ENCODE measurements around the gene TPI1. TPM values are rescaled to one million over a fixed set of nuclear protein-coding genes. Genes with fewer than 3 reads are reported as not detected.

TPI1 gene
- 589 TPM for polyA plus RNA-seq (2013, experiment 1 of 2)
- polyA plus RNA-seq (2013, experiment 2 of 2), result 572 TPM

- Histone ChIP-seq H3K79me1 (replicated peaks; ENCODE audit: low read length, poor library complexity, severe bottlenecking) (peaks cover 7% of the 10 kb centered on the region), H2BK12ac (ENCODE audit: low read length in 2 of 2) (peak within 1 kb of the TSS in 1 of 2 experiments; percentile 74), H2BK15ac (ENCODE audit: low read depth, poor library complexity, severe bottlenecking) (peak within 1 kb of the TSS; percentile 73), H2AK5ac (ENCODE audit: low read length, severe bottlenecking) (peak within 1 kb of the TSS; percentile 77), H2BK5ac (ENCODE audit: low read depth, low read length, poor library complexity, severe bottlenecking) (peak within 1 kb of the TSS; percentile 75), H3K4me1 (ENCODE audit: control insufficient read depth, insufficient read depth, low read depth, low read length) (peaks cover 28% of the 10 kb centered on the region), H3K36me3 (ENCODE audit: control insufficient read depth in 1 of 2, insufficient read depth in 2 of 2, low read depth in 1 of 2, low read length in 2 of 2) (peaks cover 63 to 66% of the 10 kb centered on the region in 2 experiments), H2BK120ac (ENCODE audit: low read depth, low read length) (peak within 1 kb of the TSS; percentile 67), H3K9ac (ENCODE audit: low read length) (peak within 1 kb of the TSS; percentile 97), H3K23ac (ENCODE audit: low read length in 2 of 2) (peak within 1 kb of the TSS; percentile 53 to 96), H3K27ac (ENCODE audit: low read length, poor library complexity, severe bottlenecking) (peak within 1 kb of the TSS; percentile 66), H3K4me2 (ENCODE audit: low read length, poor library complexity, severe bottlenecking) (peak within 1 kb of the TSS; percentile 87), H3K18ac (ENCODE audit: low read depth in 1 of 2, low read length in 2 of 2) (peak within 1 kb of the TSS; percentile 82 to 97), H4K8ac (ENCODE audit: low read length) (peak within 1 kb of the TSS; percentile 89), H3K4me3 (ENCODE audit: insufficient read depth in 1 of 2, low read depth in 1 of 2, low read length in 2 of 2) (peak within 1 kb of the TSS; percentile 94 to 95), H3K14ac (ENCODE audit: low read length in 2 of 2) (peak within 1 kb of the TSS; percentile 68 to 94), H3K4ac (ENCODE audit: low read depth in 1 of 2, low read length in 2 of 2) (peak within 1 kb of the TSS; percentile 93 to 99), H3K27me3 (ENCODE audit: control insufficient read depth in 1 of 2, insufficient read depth in 1 of 2, low read length in 2 of 2) (no peaks in the 10 kb centered on the region), H3K9me3 (ENCODE audit: control insufficient read depth, low read length) (no peaks in the 10 kb centered on the region), H4K91ac (ENCODE audit: low read length) (peak within 1 kb of the TSS; percentile 97), H2AFZ (ENCODE audit: low read depth, low read length) (peak within 1 kb of the TSS; percentile 78)
- DNase-seq, result peak; percentile 83
- WGBS, result under 1% methylated on average over 62 of the region's 86 CpGs
Observed at GRCh38 chr12:6867413-6868210, at the start of gene TPI1. Gene TPI1, plus strand, starts transcription at chr12:6867531. Its CDS starts 36 bp downstream, at chr12:6867567.

- Histone ChIP-seq H2AK5ac (ENCODE audit: low read length, severe bottlenecking) (no peak overlapping the region), H3K18ac (ENCODE audit: low read depth in 1 of 2, low read length in 2 of 2) (no peak overlapping the region), H3K4me3 (ENCODE audit: insufficient read depth in 1 of 2, low read depth in 1 of 2, low read length in 2 of 2) (peak overlapping the region in 1 of 2 experiments; percentile 35), H3K14ac (ENCODE audit: low read length in 2 of 2) (no peak overlapping the region), H3K4me1 (ENCODE audit: control insufficient read depth, insufficient read depth, low read depth, low read length) (peaks cover 28% of the 10 kb centered on the region), H2BK15ac (ENCODE audit: low read depth, poor library complexity, severe bottlenecking) (no peak overlapping the region), H3K27ac (ENCODE audit: low read length, poor library complexity, severe bottlenecking) (no peak overlapping the region), H2BK12ac (ENCODE audit: low read length in 2 of 2) (no peak overlapping the region), H2BK5ac (ENCODE audit: low read depth, low read length, poor library complexity, severe bottlenecking) (no peak overlapping the region), H3K9me3 (ENCODE audit: control insufficient read depth, low read length) (no peaks in the 10 kb centered on the region), H3K9ac (ENCODE audit: low read length) (no peak overlapping the region), H3K4ac (ENCODE audit: low read depth in 1 of 2, low read length in 2 of 2) (no peak overlapping the region), H3K23ac (ENCODE audit: low read length in 2 of 2) (no peak overlapping the region), H3K36me3 (ENCODE audit: control insufficient read depth in 1 of 2, insufficient read depth in 2 of 2, low read depth in 1 of 2, low read length in 2 of 2) (no peaks in the 10 kb centered on the region), H4K8ac (ENCODE audit: low read length) (no peak overlapping the region), H2BK120ac (ENCODE audit: low read depth, low read length) (no peak overlapping the region), H3K79me1 (replicated peaks; ENCODE audit: low read length, poor library complexity, severe bottlenecking) (no peaks in the 10 kb centered on the region), H3K27me3 (ENCODE audit: control insufficient read depth in 1 of 2, insufficient read depth in 1 of 2, low read length in 2 of 2) (peaks cover 41 to 77% of the 10 kb centered on the region in 2 experiments), H4K91ac (ENCODE audit: low read length) (peak overlapping the region; percentile 37), H2AFZ (ENCODE audit: low read depth, low read length) (no peak overlapping the region), H3K4me2 (ENCODE audit: low read length, poor library complexity, severe bottlenecking) (no peak overlapping the region)
- 89% methylated on average over 20 of the region's 20 CpGs for WGBS
- no peak for DNase-seq
Observed at GRCh38 chr12:6817662-6818157, 49.6 kb upstream of the TPI1 start.

GRCh38 chr12:6818222-6818621 is 49.1 kb upstream of the TPI1 start:
- no peak overlapping the region for H4K91ac ChIP-seq (ENCODE audit: low read length)
- H2BK15ac ChIP-seq (ENCODE audit: low read depth, poor library complexity, severe bottlenecking), result no peak overlapping the region
- no peak overlapping the region for H2AFZ ChIP-seq (ENCODE audit: low read depth, low read length)
- no peak overlapping the region for H3K4me3 ChIP-seq (ENCODE audit: insufficient read depth in 1 of 2, low read depth in 1 of 2, low read length in 2 of 2)
- H3K4me2 ChIP-seq (ENCODE audit: low read length, poor library complexity, severe bottlenecking), result no peak overlapping the region
- H3K14ac ChIP-seq (ENCODE audit: low read length in 2 of 2), result no peak overlapping the region
- no peak overlapping the region for H3K4ac ChIP-seq (ENCODE audit: low read depth in 1 of 2, low read length in 2 of 2)
- no peak overlapping the region for H3K23ac ChIP-seq (ENCODE audit: low read length in 2 of 2)
- H2BK5ac ChIP-seq (ENCODE audit: low read depth, low read length, poor library complexity, severe bottlenecking), result no peak overlapping the region
- H3K18ac ChIP-seq (ENCODE audit: low read depth in 1 of 2, low read length in 2 of 2), result no peak overlapping the region
- no peaks in the 10 kb centered on the region for H3K9me3 ChIP-seq (ENCODE audit: control insufficient read depth, low read length)
- peaks cover 30% of the 10 kb centered on the region for H3K4me1 ChIP-seq (ENCODE audit: control insufficient read depth, insufficient read depth, low read depth, low read length)
- no peak overlapping the region for H2AK5ac ChIP-seq (ENCODE audit: low read length, severe bottlenecking)
- no peak overlapping the region for H2BK12ac ChIP-seq (ENCODE audit: low read length in 2 of 2)
- H3K9ac ChIP-seq (ENCODE audit: low read length), result no peak overlapping the region
- no peak overlapping the region for H2BK120ac ChIP-seq (ENCODE audit: low read depth, low read length)
- H4K8ac ChIP-seq (ENCODE audit: low read length), result no peak overlapping the region
- H3K79me1 ChIP-seq (replicated peaks; ENCODE audit: low read length, poor library complexity, severe bottlenecking), result no peaks in the 10 kb centered on the region
- no peaks in the 10 kb centered on the region for H3K36me3 ChIP-seq (ENCODE audit: control insufficient read depth in 1 of 2, insufficient read depth in 2 of 2, low read depth in 1 of 2, low read length in 2 of 2)
- WGBS, result 69% methylated on average over 10 of the region's 10 CpGs
- no peak overlapping the region for H3K27ac ChIP-seq (ENCODE audit: low read length, poor library complexity, severe bottlenecking)
- no peak for DNase-seq
- H3K27me3 ChIP-seq (ENCODE audit: control insufficient read depth in 1 of 2, insufficient read depth in 1 of 2, low read length in 2 of 2), result peaks cover 44 to 80% of the 10 kb centered on the region in 2 experiments

- Histone ChIP-seq H3K14ac (ENCODE audit: low read length in 2 of 2) (no peak overlapping the region), H3K4me3 (ENCODE audit: insufficient read depth in 1 of 2, low read depth in 1 of 2, low read length in 2 of 2) (no peak overlapping the region), H2BK5ac (ENCODE audit: low read depth, low read length, poor library complexity, severe bottlenecking) (no peak overlapping the region), H2BK12ac (ENCODE audit: low read length in 2 of 2) (no peak overlapping the region), H2BK120ac (ENCODE audit: low read depth, low read length) (no peak overlapping the region), H4K91ac (ENCODE audit: low read length) (no peak overlapping the region), H2BK15ac (ENCODE audit: low read depth, poor library complexity, severe bottlenecking) (no peak overlapping the region), H2AK5ac (ENCODE audit: low read length, severe bottlenecking) (no peak overlapping the region), H3K18ac (ENCODE audit: low read depth in 1 of 2, low read length in 2 of 2) (no peak overlapping the region), H3K27me3 (ENCODE audit: control insufficient read depth in 1 of 2, insufficient read depth in 1 of 2, low read length in 2 of 2) (peaks cover 48 to 81% of the 10 kb centered on the region in 2 experiments), H3K23ac (ENCODE audit: low read length in 2 of 2) (no peak overlapping the region), H3K4me1 (ENCODE audit: control insufficient read depth, insufficient read depth, low read depth, low read length) (peaks cover 34% of the 10 kb centered on the region), H2AFZ (ENCODE audit: low read depth, low read length) (no peak overlapping the region), H3K36me3 (ENCODE audit: control insufficient read depth in 1 of 2, insufficient read depth in 2 of 2, low read depth in 1 of 2, low read length in 2 of 2) (no peaks in the 10 kb centered on the region), H3K4ac (ENCODE audit: low read depth in 1 of 2, low read length in 2 of 2) (no peak overlapping the region), H3K9me3 (ENCODE audit: control insufficient read depth, low read length) (no peaks in the 10 kb centered on the region), H3K27ac (ENCODE audit: low read length, poor library complexity, severe bottlenecking) (no peak overlapping the region), H4K8ac (ENCODE audit: low read length) (no peak overlapping the region), H3K79me1 (replicated peaks; ENCODE audit: low read length, poor library complexity, severe bottlenecking) (no peaks in the 10 kb centered on the region), H3K9ac (ENCODE audit: low read length) (no peak overlapping the region), H3K4me2 (ENCODE audit: low read length, poor library complexity, severe bottlenecking) (no peak overlapping the region)
- no peak for DNase-seq
- 87% methylated on average over 4 of the region's 5 CpGs for WGBS
Observed at GRCh38 chr12:6818645-6819044, 48.7 kb upstream of the TPI1 start.
